Posterior cingulate gyrus (tissue), 11 donors: ENCODE data around the gene RASL10A.

Source experiments
- DNase-seq, 10 donors: peaks; one replicate each; pipeline versions ENCODE4 v3.0.0 to v3.0.0-alpha.2; 2020 to 2021; ENCODE audit warnings: mixed read lengths in 3 of 10
- intact Hi-C: fragments of 100-400 bp; cut with DNase I; formaldehyde crosslinking; loops from one replicate; pipeline ENCODE4 v1.15.1; 2023

The RASL10A gene

DNA sequence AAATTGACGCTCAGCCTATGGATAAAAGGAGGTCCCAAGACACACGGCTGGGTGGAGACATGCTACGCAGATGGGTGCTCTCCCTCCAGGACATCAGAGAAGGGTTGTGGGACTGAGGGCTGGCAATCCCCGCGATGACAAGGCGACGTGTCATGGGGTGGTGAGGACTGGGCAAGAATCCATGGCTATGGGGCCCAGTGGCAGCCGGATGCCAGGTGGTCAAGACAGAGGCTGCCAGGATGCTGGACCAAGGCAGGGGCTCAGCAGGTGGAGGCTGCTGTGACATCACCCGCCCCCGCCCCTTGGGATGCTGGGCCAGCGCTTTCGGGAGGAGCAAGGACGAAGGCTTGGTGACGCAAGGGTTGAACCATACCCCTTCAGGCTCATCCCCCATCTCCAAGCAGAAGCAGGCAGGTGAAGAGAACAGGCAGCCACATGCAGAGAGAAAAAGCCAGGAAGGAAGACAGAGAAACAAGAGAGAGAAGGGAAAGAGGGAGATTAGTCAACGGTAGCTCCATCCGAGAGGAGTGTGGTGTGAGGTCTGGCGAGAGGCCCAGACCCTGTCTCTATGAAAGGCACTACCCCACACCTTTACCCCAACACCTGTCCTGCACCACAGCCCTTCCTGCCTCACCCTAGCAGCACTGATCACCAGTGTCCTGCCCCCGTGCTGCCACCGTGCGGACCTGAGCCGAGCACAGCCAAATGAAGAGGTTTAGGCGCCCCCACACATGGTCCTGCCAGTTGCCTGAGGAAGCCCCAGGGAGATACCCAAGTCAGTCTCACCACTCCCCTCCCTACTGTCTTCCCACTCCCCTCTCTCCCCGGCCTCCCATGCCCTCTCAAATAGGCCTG is 24.1 kb upstream of the RASL10A start:
- no peak for DNase-seq
- intact Hi-C loops, result no loop called here

DNA sequence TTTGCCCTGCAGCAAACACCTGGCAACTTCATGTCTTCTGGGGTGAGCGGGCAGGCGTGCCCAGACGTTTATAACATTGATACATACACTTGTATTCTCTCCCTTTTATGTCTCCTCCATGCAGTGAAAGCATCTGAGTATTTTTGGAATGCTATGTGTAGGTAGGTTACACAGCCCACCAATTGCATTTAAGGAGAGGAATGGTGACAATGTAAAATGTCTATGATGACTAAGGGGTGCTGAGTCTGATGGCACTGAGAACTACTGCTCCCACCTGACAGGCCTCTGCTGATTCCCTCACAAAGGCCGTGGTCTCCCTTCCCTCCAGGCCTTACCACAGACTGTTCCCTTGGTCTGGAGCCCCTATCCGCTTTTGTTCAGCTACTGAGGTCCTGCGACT is 22.9 kb upstream of the RASL10A start:
- no peak for DNase-seq
- intact Hi-C loops, result no loop called here

DNA sequence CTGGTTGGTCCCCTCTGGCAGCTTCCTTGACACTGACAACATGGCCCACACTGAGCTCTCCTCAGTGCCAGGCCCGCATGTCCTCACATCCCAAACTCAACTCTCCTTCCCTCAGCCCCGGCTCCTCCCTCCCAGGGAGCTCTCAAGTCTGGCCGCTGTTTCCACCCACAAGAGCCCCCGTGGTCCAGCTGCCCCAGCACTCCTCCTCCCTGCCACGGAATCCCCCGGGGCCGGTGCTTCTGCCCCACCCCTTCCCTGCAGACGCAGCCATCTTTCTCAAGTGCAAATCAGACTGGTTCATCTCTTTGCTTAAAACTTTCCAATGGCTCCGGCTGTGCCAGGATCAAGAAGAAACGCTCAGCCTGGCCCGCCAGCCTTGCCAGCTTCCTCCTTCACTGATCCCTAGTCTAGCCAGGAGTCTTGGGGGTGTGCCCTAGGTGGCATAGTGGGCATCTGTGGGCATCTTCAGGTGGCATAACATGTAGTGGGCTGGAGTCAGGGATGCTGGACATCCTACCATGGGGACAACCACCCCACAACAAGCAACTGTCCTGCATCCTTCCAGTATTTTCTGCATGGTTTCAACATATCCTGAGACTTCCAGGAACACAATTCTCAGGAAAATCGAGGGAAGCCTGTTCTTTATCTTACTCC is 22.3 kb upstream of the RASL10A start:
- intact Hi-C loops, result no loop called here
- no peak for DNase-seq

DNA sequence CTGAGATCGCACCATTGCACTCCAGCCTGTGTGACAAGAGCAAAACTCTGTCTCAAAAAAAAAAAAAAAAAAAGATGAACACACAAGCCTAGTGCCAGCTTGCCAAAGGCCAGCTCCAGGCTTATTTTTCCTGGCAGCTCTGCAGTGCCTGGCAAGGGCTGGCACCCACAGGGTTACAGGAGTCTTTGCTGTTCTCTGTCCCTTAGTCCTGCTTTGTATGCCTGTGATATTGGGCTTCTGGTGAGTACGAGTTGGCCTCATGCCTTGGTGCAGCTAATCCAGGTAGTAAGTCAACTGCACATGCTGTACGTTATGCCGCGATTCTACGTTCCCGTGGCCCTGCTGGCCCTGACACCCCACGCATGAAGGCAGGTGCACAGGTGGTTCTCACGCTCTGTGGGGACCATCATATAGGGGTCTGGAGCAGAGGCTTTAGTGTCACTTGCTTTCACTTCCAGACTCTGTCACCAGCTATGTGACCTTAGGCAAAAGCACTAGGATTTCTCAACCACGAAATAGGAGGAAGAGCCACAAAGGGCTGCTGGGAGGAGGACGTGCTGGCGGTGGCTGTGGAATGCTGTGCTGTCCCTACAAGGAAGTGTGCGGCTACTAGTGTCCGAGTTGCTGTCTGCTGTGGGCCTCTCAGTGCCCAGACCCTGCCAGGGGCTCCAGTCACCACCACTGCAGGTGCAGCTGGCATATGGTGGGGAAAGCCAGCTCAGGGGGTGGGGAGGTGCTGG is 21.4 kb upstream of the RASL10A start:
- no peak for DNase-seq

DNA sequence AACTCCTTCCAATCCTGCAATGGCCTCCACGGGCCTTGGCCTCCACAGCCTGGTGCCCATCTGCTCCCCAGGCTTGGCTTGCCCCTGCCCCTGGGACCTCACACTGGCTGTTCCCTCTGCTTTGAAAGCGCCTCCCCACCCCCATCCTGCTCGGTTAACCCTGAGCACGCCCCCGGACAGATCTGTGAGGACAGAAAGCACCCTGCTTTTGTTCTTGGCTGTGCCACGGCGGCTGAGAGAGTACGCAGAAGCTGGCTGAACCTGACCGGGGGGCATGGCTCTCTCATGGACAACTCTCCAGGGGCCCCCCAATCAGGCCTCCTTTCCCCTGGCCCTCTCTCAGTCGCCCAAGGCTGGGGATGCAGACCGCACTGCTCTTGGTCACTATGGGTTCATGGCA is 20.2 kb upstream of the RASL10A start:
- intact Hi-C loops, result no loop called here
- DNase-seq, result no peak

More for the DNA sequence above, 21.4 kb upstream of the RASL10A start:
- intact Hi-C loops, result no loop called here

DNA sequence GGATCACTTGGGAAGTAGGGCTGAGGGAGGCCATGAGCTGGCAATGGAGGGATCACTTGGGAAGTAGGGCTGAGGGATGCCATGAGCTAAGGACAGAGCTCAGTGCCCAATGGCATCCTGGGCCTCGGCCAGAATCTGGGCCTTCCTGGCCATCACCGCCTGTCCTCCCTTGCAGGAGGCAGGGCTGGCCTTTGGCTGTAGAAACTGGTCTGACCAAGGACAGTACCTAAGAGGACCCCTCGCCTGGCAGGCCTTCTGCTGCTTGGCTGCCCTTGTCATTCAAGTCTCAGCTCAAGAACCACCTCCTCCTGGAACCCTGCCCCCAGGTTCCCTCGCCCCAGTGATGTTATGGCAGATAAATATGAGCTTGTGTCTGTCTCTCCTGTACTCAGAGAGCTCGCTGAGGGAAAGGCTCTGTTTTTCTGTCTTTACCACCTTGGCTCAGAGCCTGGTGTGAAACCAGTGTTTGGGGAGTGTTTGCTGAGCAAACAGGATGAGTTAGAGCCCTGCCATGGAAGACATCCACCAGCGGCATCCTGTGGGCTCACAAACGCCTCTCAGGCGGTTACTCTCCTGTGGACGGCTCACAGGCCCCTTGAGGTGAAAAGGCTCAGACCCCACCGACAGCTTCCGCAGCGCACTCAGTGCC is 19.3 kb upstream of the RASL10A start:
- intact Hi-C loops, result no loop called here
- DNase-seq, result no peak

DNA sequence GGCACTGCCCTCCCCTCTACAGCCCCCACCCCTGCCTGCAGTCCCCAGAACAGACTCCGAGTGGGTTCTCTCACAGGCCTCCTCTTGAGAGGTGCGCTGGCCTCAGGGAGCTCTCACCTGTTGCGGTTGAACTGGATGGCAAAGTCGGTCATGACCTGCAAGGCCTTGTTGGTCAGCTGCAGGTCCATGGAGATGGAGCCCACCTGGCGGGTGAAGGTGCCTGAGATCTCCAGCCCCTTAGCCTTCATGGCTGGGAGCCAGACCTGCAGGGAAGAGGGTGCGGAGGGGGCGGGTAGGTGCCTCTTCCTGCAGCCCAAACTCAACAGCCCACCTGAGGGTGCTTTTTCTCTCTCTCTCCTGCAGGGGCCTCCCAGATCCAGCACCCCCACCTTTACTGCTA is 18.7 kb upstream of the RASL10A start:
- no peak for DNase-seq
- intact Hi-C loops, result no loop called here

DNA sequence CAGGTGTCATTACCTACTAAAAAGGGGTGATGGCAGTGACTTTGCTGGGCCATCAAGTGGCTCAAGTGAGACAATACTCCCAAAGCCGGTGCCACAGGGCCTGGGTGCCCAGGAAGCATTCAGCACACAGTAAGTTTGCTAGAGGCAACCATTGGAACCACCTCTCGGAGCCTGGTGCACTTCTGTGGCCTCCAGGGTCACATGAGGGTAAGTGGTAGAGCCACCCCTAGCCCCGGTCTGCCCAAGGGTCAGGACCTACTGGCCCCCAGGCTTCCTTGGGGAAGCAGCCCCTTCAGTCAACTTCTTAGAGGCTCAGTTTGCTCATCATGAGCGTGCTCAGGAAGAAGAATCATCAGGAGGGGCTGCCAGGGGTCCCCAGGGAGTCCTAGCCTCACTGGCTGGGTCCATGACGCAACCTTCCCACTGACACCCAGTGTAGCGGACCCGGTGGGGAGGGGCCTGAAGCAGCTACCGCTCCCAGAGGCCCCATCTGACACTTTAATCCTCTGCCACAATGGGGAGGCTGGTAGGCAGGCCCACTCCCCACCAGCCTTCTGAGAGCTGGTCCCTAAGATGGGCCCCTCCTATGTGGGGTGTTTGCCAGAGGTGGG is 17.5 kb upstream of the RASL10A start:
- intact Hi-C loops, result no loop called here
- DNase-seq, result no peak

DNA sequence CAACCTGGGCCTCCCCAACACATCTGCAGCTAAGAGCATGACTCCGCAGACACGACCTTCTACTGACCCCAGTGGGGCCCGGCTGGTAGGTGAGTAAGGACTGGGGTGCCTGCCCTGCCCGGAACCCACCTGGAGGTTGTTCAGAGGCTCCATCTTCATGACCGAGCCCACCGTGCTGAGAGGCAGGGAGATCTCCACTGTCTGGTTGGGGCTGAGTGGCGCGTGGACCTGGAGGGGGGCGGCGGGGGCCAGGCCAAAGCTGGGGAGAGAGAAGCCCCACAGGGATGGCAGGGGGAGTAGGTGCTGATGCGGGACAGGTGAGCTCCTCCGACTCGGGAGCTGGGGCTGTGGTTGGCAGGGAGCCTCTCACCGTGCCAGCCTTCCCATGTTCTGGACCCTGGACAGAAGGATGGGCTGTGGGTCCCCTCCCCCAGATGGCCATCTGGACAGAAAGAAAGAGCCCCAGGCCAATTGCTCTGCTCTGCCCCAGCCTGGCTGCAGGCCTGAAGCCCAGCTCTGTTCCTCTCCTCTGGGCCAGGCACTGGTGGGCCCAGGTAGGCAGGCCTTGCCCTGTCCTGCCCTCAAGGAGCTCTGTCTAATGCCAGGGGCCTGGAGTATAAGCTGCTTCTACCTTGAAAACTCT is 16.3 kb upstream of the RASL10A start:
- intact Hi-C loops, result no loop called here
- DNase-seq, result no peak

DNA sequence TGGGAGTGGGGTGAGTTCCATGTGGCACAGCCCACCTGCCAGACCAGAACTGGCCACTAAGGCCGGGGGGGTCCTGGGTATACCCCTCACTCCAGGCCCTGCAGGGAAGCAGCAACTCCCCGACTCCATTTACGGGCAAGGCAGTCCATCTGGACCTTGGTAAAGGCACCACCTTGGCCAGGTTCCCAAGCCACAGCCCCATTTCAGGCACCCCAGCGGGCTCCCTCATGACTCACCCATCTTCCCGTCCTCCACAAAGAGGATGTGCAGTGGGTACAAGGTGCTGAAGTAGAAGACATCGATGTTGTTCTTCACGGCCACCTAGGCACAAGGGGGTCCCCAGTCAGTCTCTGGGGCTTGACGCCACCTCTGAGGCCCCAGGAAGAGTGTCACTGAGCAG is 15.7 kb upstream of the RASL10A start:
- no peak for DNase-seq
- intact Hi-C loops, result no loop called here

DNA sequence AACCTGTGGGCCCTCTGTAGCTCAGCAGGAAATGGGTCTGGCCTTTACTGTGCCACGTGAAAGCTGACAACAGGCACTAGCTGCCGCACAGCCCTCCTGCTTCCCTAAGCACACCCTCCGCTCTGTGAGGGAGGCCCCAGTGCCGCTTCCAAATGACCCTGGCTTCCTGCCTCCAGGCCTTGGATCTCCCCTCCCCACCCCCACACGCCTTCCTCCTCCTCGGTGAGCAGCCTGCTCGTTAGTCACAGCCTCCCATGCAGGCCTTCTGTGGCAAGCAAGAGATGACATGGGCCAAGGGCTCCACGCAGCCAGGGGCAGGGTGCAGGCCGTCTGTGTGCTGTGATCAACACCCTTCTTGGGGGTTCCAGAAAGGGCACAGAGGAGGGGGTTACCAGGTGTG is 15.3 kb upstream of the RASL10A start:
- intact Hi-C loops, result no loop called here
- peak in 1 of 10 donors; percentile 76 for DNase-seq

DNA sequence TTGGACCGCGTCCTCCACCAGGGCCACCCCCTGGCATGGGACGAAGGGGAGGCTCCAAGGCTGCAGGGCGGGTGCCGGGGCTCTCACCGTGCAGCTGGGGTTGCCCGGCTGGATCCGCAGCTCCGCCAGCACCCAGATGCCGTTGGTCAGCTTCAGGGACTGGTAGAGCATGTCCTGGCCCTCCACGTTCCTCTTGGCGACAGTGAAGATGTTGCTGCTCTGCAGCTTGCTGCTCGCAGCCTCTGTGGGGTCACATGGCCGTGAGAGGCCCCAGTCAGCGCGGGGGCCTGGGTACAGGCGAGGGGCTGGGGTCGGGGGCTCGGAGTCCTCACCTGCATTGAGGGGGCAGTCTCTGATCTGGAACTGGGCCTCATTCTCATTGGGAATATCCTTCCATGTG is 14.8 kb upstream of the RASL10A start:
- DNase-seq, result no peak
- intact Hi-C loops, result no loop called here

DNA sequence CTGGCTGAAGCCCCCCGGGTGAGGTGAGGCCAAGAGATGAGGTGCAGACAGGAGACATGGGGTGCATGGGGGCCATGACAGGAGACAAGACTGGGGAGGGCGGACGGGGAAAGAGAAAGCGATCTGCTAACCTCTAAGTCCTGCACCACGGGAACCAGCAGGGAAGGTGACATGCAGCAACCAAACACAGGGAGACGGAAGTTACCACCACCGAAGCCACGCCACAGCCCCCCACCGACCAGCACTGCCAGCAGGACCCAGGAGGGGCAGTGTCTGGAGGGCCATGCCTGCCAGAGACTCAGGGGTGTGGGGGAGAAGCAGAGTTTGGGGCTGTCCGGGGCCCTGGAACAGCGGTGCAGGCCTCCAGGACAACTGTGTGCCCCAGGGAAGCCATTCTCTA is 14.1 kb upstream of the RASL10A start:
- DNase-seq, result no peak
- intact Hi-C loops, result no loop called here

DNA sequence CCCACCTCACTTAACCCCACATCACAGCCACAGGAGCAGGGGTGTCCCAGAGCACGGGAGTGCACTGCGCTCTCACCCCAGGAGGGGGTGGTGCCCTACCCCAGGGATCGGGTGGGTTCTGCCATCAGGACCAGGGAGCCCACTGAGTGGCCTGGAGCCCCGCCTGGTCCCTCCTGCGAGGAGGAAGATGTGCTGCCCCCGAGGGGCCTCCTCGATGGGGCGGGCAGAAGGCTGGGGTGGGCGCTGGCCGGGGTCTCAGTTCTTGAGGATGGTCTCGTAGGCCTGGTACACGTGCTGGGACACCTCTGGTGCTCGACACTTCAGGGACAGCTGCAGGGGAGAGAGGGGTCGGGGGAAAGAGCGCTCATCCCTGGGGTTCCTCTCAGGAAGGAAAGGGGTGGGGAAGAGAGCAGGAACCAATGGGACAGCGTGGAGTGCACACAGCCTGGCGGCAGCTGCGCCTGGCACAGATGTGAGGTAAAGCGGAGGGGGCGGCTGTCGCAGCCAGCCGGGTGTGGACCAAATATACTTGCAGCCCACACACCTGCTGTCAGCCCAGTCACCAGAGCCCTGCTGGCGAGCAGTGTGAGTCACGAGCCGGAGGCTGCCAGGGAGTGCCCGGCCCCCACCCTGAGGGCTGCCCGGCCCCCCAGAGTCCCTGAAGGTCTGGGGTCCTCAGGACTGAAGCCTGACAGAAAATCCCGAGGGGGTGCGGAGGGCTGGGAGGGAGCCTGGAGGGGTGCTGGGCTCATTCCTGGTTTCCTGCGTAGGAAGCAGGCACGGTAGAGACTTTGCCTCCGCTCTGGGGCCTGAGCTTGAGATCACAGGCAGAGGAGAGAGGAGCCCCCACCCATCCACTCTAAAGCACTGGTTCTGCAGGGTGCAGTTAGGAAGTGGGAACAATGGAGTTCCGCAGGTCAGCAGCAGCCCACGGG is 13.3 kb upstream of the RASL10A start:
- intact Hi-C loops, result no loop called here
- DNase-seq, result peak in 8 of 10 donors; percentile 67 to 96 (median 78)

DNA sequence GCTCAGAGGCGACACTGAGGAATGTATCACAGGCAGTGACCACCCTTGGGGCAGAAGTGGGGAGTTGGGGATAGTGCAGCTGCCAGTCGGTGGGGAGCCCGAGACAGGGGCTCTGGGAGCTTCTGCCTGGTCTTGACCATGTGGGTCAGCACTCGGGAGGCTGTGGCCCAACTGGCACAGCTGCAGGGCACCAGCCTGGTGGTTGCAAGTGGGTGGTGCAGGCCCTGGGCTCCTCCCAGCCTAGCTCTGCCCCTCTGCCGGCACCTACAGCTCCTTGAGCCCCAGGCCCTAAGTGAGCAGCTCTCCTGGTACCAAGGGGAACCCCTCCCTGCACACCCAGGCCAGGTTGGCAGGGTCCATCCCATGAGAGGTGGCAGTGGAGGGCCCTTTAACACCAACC is 12.6 kb upstream of the RASL10A start:
- peak in 1 of 10 donors; percentile 82 for DNase-seq
- intact Hi-C loops, result no loop called here

DNA sequence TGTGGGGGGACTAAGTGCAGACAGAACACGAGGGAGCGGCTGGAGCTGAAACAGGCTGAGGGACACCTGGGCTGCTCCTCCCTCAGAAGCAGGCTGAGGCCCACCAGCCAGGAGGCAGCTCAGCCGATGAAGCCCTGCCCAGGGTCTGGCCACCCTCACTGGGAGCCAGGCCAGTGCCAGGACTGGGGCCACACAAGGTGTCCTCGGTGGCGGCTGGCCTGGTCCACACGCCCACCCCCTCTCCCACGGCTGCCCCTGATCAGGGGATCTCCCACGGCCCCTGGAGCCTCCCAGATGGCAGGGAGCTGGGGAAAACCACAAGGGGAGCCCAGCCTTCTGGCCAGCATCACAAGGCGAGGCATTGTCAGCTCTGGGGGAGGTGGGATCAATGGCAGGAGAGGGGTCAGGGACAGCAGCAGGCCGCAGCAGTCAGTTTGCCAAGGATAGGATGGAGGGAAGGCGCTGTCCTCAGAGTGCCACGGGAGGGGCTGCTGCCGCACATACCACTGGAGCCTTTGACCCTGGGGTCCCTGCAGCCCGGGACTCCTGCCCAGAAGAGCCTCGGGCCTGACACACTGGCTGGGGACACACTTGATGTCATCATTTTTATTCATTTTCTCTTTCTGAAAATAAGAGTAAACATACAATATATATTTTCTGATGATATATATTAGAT is 11.7 kb upstream of the RASL10A start:
- intact Hi-C loops, result no loop called here
- peak in 1 of 10 donors; percentile 72 for DNase-seq

DNA sequence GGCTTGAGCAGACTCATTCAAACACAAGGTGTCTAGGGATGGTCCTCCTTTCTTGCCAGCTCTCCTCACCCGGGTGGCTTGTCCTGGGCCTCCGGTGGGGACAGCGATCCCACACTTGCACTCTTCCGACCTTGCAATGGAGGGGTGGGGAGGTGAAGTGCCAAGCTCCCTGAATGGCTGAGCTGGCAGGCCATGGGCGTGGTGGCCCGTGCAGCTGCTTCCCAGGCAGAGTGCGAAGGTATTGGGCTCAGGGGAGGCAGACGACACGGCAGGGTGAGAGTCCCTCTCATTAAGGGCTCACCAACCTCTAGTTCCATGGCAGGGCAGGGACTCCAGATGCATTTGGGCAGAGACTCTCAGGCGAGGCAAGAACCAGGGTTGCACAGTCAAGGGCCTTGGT is 11.0 kb upstream of the RASL10A start:
- DNase-seq, result peak in 1 of 10 donors; percentile 71
- intact Hi-C loops, result no loop called here

DNA sequence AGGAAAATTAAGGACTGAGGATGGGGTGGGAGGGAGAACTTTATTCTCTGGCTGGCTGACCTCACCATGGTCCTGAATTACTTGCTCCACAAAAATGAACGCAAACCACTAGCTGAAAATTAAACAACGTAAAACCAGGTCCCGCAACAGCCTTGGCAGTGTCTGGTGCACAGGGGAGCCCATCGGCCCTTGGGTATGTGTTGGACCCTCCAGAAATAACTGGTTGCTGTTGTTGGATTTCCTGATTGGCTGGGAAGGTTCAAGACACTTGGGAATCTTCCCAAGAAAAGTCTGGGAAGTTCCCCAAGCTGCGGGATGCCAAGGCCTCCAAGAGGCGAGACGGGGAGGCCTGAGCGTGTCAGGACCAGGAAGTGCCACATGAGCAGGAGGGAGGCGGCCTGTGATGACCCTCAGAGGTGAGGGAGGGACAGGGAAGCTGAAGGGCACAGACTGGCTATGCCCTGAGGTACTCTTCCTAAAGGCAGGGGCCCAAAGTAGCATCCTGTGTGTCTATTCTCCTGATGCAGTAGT is 10.4 kb upstream of the RASL10A start:
- intact Hi-C loops, result no loop called here
- peak in 1 of 10 donors; percentile 65 for DNase-seq
